ENCODE results near the gene CISD3.

CISD3 gene

GRCh38 chr17:38738686-38739085 is 8.5 kb downstream of the CISD3 start:
- WGBS, 2 experiments (ENCODE audit: insufficient coverage in 2 of 2) = 92 to 100% methylated on average over 12 to 16 of the region's 16 CpGs
- peaks cover 78% of the 10 kb centered on the region for H3K36me3 ChIP-seq (ENCODE audit: control insufficient read depth, insufficient read depth, low read length)
- H3K9me3 ChIP-seq (ENCODE audit: control insufficient read depth, low read length) = no peaks in the 10 kb centered on the region
- no peak overlapping the region for H3K27ac ChIP-seq (ENCODE audit: low read depth, low read length, severe bottlenecking)
- H3K4me3 ChIP-seq (ENCODE audit: extremely low read depth, insufficient read depth, low read length, poor library complexity, severe bottlenecking) = no peak overlapping the region
- peaks cover 4% of the 10 kb centered on the region for H3K4me1 ChIP-seq (ENCODE audit: control insufficient read depth, insufficient read depth, low read length, poor library complexity, severe bottlenecking)

DNA sequence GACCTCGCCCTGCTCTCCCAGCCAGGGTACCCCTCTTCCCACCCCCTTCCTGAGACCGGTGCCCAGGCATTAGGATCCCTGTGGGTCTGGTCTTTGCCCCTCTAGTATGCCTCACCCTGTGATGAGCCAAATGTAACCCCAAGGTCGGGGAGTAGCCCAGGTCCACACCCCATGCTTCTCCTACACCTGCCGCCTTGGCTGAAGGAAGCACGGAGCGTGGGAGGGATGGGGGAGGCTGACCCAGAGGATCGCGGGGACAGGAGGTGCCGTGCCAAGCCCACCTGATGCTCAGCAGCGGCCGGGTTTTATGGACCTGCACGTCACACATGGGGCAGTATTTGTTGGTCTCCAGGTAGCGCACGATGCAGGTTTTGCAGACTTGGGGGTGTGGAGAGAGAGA is 9.2 kb downstream of the CISD3 start:
- H3K4me1 ChIP-seq (ENCODE audit: control insufficient read depth, insufficient read depth, low read length, poor library complexity, severe bottlenecking) = peaks cover 4% of the 10 kb centered on the region
- no peaks in the 10 kb centered on the region for H3K9me3 ChIP-seq (ENCODE audit: control insufficient read depth, low read length)
- 97% methylated on average over 11 of the region's 14 CpGs for WGBS, 2 experiments (ENCODE audit: insufficient coverage in 2 of 2)
- H3K36me3 ChIP-seq (ENCODE audit: control insufficient read depth, insufficient read depth, low read length) = peaks cover 72% of the 10 kb centered on the region
- no peak overlapping the region for H3K4me3 ChIP-seq (ENCODE audit: extremely low read depth, insufficient read depth, low read length, poor library complexity, severe bottlenecking)
- H3K27ac ChIP-seq (ENCODE audit: low read depth, low read length, severe bottlenecking) = no peak overlapping the region

DNA sequence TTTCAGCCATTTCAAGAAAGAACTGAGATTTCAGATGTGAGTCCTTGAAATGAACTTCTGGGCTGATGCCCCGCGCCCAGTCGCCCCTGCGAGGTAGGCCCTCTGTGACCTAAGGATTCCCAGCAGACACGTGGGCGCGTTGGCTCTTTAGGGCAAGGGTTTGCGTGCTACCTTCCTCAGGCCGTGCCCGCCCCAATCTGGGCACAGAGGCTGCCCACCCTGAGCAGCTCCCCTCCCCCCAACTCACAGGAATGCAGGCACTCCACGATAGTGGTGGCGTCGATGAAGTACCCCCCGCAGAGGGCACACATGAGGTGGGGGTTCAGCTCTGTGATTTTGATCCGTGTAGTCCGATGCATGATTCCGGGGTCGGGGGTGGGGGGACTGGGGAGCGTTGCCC is 9.9 kb downstream of the CISD3 start:
- H3K27ac ChIP-seq (ENCODE audit: low read depth, low read length, severe bottlenecking) = no peak overlapping the region
- 92 to 95% methylated on average over 14 to 19 of the region's 19 CpGs for WGBS, 2 experiments (ENCODE audit: insufficient coverage in 2 of 2)
- peaks cover 68% of the 10 kb centered on the region for H3K36me3 ChIP-seq (ENCODE audit: control insufficient read depth, insufficient read depth, low read length)
- peaks cover 4% of the 10 kb centered on the region for H3K4me1 ChIP-seq (ENCODE audit: control insufficient read depth, insufficient read depth, low read length, poor library complexity, severe bottlenecking)
- H3K9me3 ChIP-seq (ENCODE audit: control insufficient read depth, low read length) = no peaks in the 10 kb centered on the region
- H3K4me3 ChIP-seq (ENCODE audit: extremely low read depth, insufficient read depth, low read length, poor library complexity, severe bottlenecking) = no peak overlapping the region

DNA sequence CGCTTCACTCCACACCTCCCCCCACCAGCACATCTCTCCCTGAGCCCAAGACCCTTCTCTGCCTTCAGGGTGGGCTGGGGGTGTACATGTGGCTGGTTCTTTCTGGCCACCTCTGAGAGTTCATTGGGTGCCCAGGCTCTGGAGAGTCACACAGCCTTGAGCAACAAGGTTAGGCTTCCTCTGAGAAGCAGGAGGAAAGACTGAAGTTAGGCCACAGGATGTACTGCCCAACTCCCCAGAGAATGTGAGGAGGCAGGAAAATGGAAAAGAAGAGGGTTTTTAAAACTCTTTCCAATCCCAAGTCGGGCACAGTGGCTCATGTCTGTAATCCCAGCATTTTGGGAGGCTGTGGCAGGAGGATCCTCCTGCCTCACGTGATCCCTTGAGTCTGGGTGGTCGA is 10.7 kb downstream of the CISD3 start:
- Histone ChIP-seq H3K9me3 (ENCODE audit: control insufficient read depth, low read length) (no peaks in the 10 kb centered on the region), H3K4me3 (ENCODE audit: extremely low read depth, insufficient read depth, low read length, poor library complexity, severe bottlenecking) (no peak overlapping the region), H3K27ac (ENCODE audit: low read depth, low read length, severe bottlenecking) (no peak overlapping the region), H3K36me3 (ENCODE audit: control insufficient read depth, insufficient read depth, low read length) (peaks cover 66% of the 10 kb centered on the region), H3K4me1 (ENCODE audit: control insufficient read depth, insufficient read depth, low read length, poor library complexity, severe bottlenecking) (peaks cover 9% of the 10 kb centered on the region)
- WGBS, 2 experiments (ENCODE audit: insufficient coverage in 2 of 2) = 93 to 100% methylated on average over 2 to 3 of the region's 4 CpGs

GRCh38 chr17:38741461-38741860 is 11.3 kb downstream of the CISD3 start:
- Histone ChIP-seq H3K4me1 (ENCODE audit: control insufficient read depth, insufficient read depth, low read length, poor library complexity, severe bottlenecking) (peaks cover 9% of the 10 kb centered on the region), H3K27ac (ENCODE audit: low read depth, low read length, severe bottlenecking) (no peak overlapping the region), H3K4me3 (ENCODE audit: extremely low read depth, insufficient read depth, low read length, poor library complexity, severe bottlenecking) (no peak overlapping the region), H3K9me3 (ENCODE audit: control insufficient read depth, low read length) (no peaks in the 10 kb centered on the region), H3K36me3 (ENCODE audit: control insufficient read depth, insufficient read depth, low read length) (peaks cover 60% of the 10 kb centered on the region)
- 98 to 100% methylated on average over 3 to 5 of the region's 5 CpGs for WGBS, 2 experiments (ENCODE audit: insufficient coverage in 2 of 2)

DNA sequence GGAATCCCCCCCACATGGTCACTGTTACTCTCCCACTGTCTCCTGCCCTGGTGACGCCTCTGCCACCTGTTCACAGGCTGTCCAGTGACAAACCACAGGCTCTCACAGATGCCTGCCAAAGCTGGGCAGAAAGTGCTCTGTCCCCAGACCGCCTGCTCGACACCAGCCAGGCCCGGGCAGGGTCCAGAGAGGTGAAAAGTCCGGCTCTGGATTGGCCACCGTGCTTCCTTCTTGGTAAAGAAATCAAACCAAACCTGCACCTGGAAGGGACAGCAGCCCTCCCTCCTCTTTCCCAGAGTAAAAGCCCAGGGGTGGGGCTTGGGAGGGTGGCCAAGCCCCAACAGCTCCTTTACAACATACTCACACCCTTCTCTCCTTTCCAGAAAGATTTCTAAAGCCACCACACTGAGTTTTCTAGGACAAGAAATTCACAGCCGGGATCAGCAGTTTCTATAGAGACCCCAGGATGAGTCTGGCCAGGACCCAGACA is 11.8 kb downstream of the CISD3 start:
- no peak overlapping the region for H3K27ac ChIP-seq (ENCODE audit: low read depth, low read length, severe bottlenecking)
- 91 to 96% methylated on average over 5 to 6 of the region's 7 CpGs for WGBS, 2 experiments (ENCODE audit: insufficient coverage in 2 of 2)
- peaks cover 55% of the 10 kb centered on the region for H3K36me3 ChIP-seq (ENCODE audit: control insufficient read depth, insufficient read depth, low read length)
- no peak overlapping the region for H3K4me3 ChIP-seq (ENCODE audit: extremely low read depth, insufficient read depth, low read length, poor library complexity, severe bottlenecking)
- H3K9me3 ChIP-seq (ENCODE audit: control insufficient read depth, low read length) = no peaks in the 10 kb centered on the region
- H3K4me1 ChIP-seq (ENCODE audit: control insufficient read depth, insufficient read depth, low read length, poor library complexity, severe bottlenecking) = peaks cover 9% of the 10 kb centered on the region

DNA sequence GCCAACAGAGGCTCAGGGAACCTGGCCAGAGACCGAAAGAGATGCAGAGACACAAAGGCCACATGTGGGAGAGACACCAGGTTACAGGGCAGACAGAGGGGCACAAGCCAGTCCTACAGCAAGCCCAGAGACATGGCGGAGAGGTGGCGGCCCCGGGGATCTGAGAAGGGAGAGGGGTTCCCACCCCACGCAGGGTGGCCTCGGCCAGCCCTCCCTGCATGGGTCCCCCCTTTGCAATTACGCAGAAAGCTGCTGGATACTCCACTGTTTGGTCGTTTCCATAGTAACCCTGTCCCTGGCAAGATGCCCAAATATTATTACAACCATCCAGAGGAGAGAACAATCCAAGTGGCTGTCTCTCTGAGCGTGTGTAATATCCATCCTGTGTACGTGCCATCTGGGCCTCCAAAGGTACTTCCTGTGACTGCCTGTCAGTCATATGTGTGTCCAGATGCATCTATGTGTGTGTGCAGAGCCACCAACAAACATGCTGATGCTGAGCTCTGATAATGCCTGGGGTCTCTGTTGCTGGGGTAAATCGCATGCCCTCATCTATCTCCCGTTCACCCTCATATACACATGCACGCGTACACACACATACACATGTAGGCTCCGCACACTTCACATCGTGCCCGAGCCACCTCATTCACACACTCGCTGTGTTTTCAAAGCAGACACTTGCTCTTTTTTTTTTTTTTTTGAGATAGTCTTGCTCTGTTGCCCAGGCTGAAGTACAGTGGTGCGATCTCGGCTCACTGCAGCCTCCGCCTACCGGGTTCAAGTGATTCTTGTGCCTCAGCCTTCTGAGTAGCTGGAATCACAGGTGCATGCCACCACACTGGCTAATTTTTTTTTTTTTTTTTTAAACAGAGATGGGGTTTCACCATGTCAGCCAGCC is 12.5 kb downstream of the CISD3 start:
- Histone ChIP-seq H3K27ac (ENCODE audit: low read depth, low read length, severe bottlenecking) (no peak overlapping the region), H3K4me1 (ENCODE audit: control insufficient read depth, insufficient read depth, low read length, poor library complexity, severe bottlenecking) (peaks cover 9% of the 10 kb centered on the region), H3K9me3 (ENCODE audit: control insufficient read depth, low read length) (no peaks in the 10 kb centered on the region), H3K4me3 (ENCODE audit: extremely low read depth, insufficient read depth, low read length, poor library complexity, severe bottlenecking) (no peak overlapping the region), H3K36me3 (ENCODE audit: control insufficient read depth, insufficient read depth, low read length) (peaks cover 48% of the 10 kb centered on the region)
- 87 to 95% methylated on average over 12 to 18 of the region's 22 CpGs for WGBS, 2 experiments (ENCODE audit: insufficient coverage in 2 of 2)

- Histone ChIP-seq H3K9me3 (ENCODE audit: control insufficient read depth, low read length) (no peaks in the 10 kb centered on the region), H3K4me3 (ENCODE audit: extremely low read depth, insufficient read depth, low read length, poor library complexity, severe bottlenecking) (no peak overlapping the region), H3K36me3 (ENCODE audit: control insufficient read depth, insufficient read depth, low read length) (peaks cover 38% of the 10 kb centered on the region), H3K4me1 (ENCODE audit: control insufficient read depth, insufficient read depth, low read length, poor library complexity, severe bottlenecking) (peaks cover 9% of the 10 kb centered on the region), H3K27ac (ENCODE audit: low read depth, low read length, severe bottlenecking) (no peak overlapping the region)
- 78 to 89% methylated on average over 1 to 2 of the region's 4 CpGs for WGBS, 2 experiments (ENCODE audit: insufficient coverage in 2 of 2)
Measured at GRCh38 chr17:38743556-38744171, 13.5 kb downstream of the CISD3 start.

- Histone ChIP-seq H3K9me3 (ENCODE audit: control insufficient read depth, low read length) (no peaks in the 10 kb centered on the region), H3K4me3 (ENCODE audit: extremely low read depth, insufficient read depth, low read length, poor library complexity, severe bottlenecking) (no peak overlapping the region), H3K27ac (ENCODE audit: low read depth, low read length, severe bottlenecking) (no peak overlapping the region), H3K4me1 (ENCODE audit: control insufficient read depth, insufficient read depth, low read length, poor library complexity, severe bottlenecking) (peaks cover 9% of the 10 kb centered on the region), H3K36me3 (ENCODE audit: control insufficient read depth, insufficient read depth, low read length) (peaks cover 23% of the 10 kb centered on the region)
- WGBS, 2 experiments (ENCODE audit: insufficient coverage in 2 of 2) = 33 to 83% methylated on average over 1 to 2 of the region's 4 CpGs
Measured at GRCh38 chr17:38745545-38745944, 15.4 kb downstream of the CISD3 start.

- H3K9me3 ChIP-seq (ENCODE audit: control insufficient read depth, low read length) = no peaks in the 10 kb centered on the region
- no peak overlapping the region for H3K27ac ChIP-seq (ENCODE audit: low read depth, low read length, severe bottlenecking)
- H3K36me3 ChIP-seq (ENCODE audit: control insufficient read depth, insufficient read depth, low read length) = peaks cover 17% of the 10 kb centered on the region
- WGBS, 2 experiments (ENCODE audit: insufficient coverage in 2 of 2) = 37 to 67% methylated on average over 4 to 6 of the region's 8 CpGs
- peaks cover 9% of the 10 kb centered on the region for H3K4me1 ChIP-seq (ENCODE audit: control insufficient read depth, insufficient read depth, low read length, poor library complexity, severe bottlenecking)
- H3K4me3 ChIP-seq (ENCODE audit: extremely low read depth, insufficient read depth, low read length, poor library complexity, severe bottlenecking) = peak overlapping the region; percentile 93
Measured at GRCh38 chr17:38746004-38746848, 16.1 kb downstream of the CISD3 start.

All from mesodermal cell (in vitro differentiated cells).